ENCODE measurements around the gene SP5. TPM values are rescaled to one million over a fixed set of nuclear protein-coding genes. Genes with fewer than 3 reads are reported as not detected.

SP5 gene
- 0.98 TPM for total RNA-seq (2021; ENCODE audit: unreplicated experiment)
- polyA plus RNA-seq (2012) = 0.48 and 0.49 TPM in 2 replicates
- Bru-seq, nascent RNA = not detected
- BruChase-seq, experiment 1, labeled RNA remaining after a 6-hour chase = percentile 24 among the genes with signal in this experiment
- BruChase-seq, experiment 2, labeled RNA remaining after a 2-hour chase = percentile 14 among the genes with signal in this experiment
- long read RNA-seq = 0 reads

DNA sequence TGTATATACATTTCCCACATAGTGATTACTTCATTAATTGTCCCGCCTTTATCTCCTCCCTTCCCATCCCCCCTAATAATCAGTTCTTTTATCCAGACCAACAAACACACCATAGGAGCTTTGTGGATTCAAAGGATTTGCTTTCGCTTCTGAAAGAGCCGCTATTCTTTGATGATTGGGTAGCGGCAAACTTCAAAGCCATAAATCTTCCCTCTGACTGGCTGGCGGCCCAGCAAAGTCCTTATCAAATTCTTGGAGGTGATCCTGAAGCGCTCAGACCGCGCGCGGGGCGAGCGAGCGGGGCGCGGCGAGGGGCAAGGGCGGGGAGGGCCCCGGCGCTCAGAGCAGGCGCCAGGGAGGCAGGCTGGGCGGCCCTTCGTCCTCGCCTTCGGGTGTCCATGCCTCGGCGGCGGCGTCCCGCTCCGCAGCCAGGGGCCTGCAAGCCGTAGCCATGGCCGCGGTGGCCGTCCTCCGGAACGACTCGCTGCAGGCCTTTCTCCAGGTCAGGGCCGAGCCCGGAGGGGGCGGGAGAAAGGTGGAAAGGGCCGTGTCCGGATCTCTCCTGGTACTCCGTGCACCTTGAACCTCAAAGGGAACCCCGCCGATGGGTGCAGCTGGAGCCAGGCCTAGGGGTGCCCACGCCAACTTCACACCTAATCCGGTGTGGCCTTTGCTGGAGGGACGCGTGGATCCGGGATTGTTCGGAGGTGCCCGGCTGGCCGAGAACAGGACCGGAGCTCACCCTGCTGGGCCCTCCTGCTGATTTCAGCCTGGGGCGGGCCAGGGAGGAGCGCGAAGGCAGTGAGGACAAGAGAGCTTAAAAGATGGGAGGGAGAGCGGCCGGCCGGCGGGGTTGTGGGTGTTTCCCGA is at the start of gene SP5:
Gene SP5 (plus strand): TSS at position 276 of the 870 bp plus-strand sequence. CDS start 176 bp downstream, at position 452.
- Histone ChIP-seq H2AFZ (ENCODE audit: low read depth, low read length, poor library complexity, severe bottlenecking) (peak within 1 kb of the TSS; percentile 68), H3K9ac (ENCODE audit: low read length) (peak within 1 kb of the TSS; percentile 49), H3K36me3 (ENCODE audit: control insufficient read depth in 1 of 2, insufficient read depth in 2 of 2, low read length in 2 of 2) (no peaks in the 10 kb centered on the region), H3K4me3 (replicated peaks in 1 of 2; ENCODE audit: low read depth in 1 of 2, low read length in 2 of 2) (peak within 1 kb of the TSS; percentile 43 to 59), H3K4me1 (ENCODE audit: control insufficient read depth in 1 of 2, insufficient read depth in 2 of 2, low read length in 2 of 2) (peaks cover 3 to 21% of the 10 kb centered on the region in 2 experiments; a peak in 3 of 4 replicates), H4K20me1 (ENCODE audit: insufficient read depth) (no peaks in the 10 kb centered on the region), H3K9me3 (ENCODE audit: control insufficient read depth in 1 of 2, insufficient read depth in 1 of 2, low read depth in 1 of 2, low read length in 2 of 2) (no peaks in the 10 kb centered on the region), H3K4me2 (ENCODE audit: low read length) (peak within 1 kb of the TSS; percentile 92), H3K27ac (ENCODE audit: low read depth, low read length) (peak within 1 kb of the TSS; percentile 51; the same call in 1 of the 2 replicates), H3K79me2 (ENCODE audit: insufficient read depth, low read length) (no peaks in the 10 kb centered on the region), H3K9me2 (ENCODE audit: insufficient read depth) (no peaks in the 10 kb centered on the region), H3K27me3 (ENCODE audit: insufficient read depth, low read length) (no peaks in the 10 kb centered on the region)
- intact Hi-C loops (cut with micrococcal nuclease) = no loop called here
- DNase-seq (ENCODE audit: low read depth, low spot score) = peak; percentile 35
- POLR2A ChIA-PET = no interaction called here
- RAD21 ChIA-PET (ENCODE audit: low non-redundant PET in 1 of 2, low total read pairs in 2 of 2, uncharacterized antibody in 2 of 2, unreplicated experiment in 2 of 2) = no interaction called here
- peak; percentile 73 for ATAC-seq
- CTCF ChIA-PET = no interaction called here
- BruUV-seq (replicated peaks) = no TSS peak
- TF ChIP-seq ELF1 (IDR thresholded peaks at IDR 0.05; ENCODE audit: borderline replicate concordance, low read depth) = no peak
- TF ChIP-seq CBX3 (IDR thresholded peaks at IDR 0.05; ENCODE audit: low read depth) = 0 out of 2 replicates have a peak, but pooled peaks have one; percentile 25
- TF ChIP-seq MAX (IDR thresholded peaks at IDR 0.05) = peak; percentile 73
- TF ChIP-seq EZH2 (IDR thresholded peaks at IDR 0.05) = no peak
- TF ChIP-seq YY1 (IDR thresholded peaks at IDR 0.05; ENCODE audit: extremely low read depth, insufficient replicate concordance, low read depth, low read length) = peak; percentile 2
- TF ChIP-seq RAD21 (IDR thresholded peaks at IDR 0.05; ENCODE audit: low read depth) = peak; percentile 26; the same call in 1 of the 2 replicates
- TF ChIP-seq ZFX (IDR thresholded peaks at IDR 0.05) = peak; percentile 84
- TF ChIP-seq TCF7L2 (IDR thresholded peaks at IDR 0.05; ENCODE audit: borderline replicate concordance, extremely low read depth, insufficient read depth, insufficient read length) = peak; percentile 99
